PC-3 (cell line): Measurements from ENCODE around the gene S100B. TPM values are rescaled to one million over a fixed set of nuclear protein-coding genes. Genes with fewer than 3 reads are reported as not detected.
A peak's percentile ranks its signal among the peaks of the same experiment; 100 is the strongest.

Experiments
- ATAC-seq: fragments of 200-7000 bp; cut with Tn5 transposase; 2 replicates; pipeline ENCODE4 v1.9.1; 2020; ENCODE audit warnings: mild to moderate bottlenecking, moderate library complexity
- BruUV-seq: library from RNA; stranded (reverse); fragments of 400-500 nt; replicated peaks from 2 replicates; lab custom pipeline; 2021; lab: Mats Ljungman, UMichigan
- CTCF ChIA-PET: fragments of 300-600 bp; sonication (Branson Sonifier 250); formaldehyde crosslinking; loops from one replicate; lab custom pipeline; 2022; ENCODE audit warnings: antibody characterized with exemption; lab: Charles Lee
- POLR2A ChIA-PET: fragments of 300-600 bp; sonication (Branson Sonifier 250); formaldehyde crosslinking; loops from one replicate; lab custom pipeline; 2022; ENCODE audit warnings: antibody characterized with exemption; ENCODE audit not compliant: unreplicated experiment; lab: Charles Lee
- DNase-seq: peaks from one replicate; pipeline ENCODE4 v3.0.0-alpha.2; 2015
- H2AFZ ChIP-seq: fragments of 300-600 bp; sonication (generic); 2 replicates; pipeline ENCODE4 v1.6.0; 2016; ENCODE audit warnings: antibody characterized with exemption, low read length
- H3F3A ChIP-seq: fragments of 300-600 bp; sonication (generic); one replicate; pipeline ENCODE4 v1.6.0; 2017; ENCODE audit warnings: antibody characterized with exemption, low read length, control low read depth, mild to moderate bottlenecking; ENCODE audit not compliant: unreplicated experiment
- H3K27ac ChIP-seq: fragments of 300-600 bp; sonication (generic); 2 replicates; pipeline ENCODE4 v1.5.1; 2016; ENCODE audit warnings: mild to moderate bottlenecking, low read length
- H3K27me3 ChIP-seq: fragments of 300-600 bp; sonication (generic); 2 replicates; pipeline ENCODE4 v1.6.1; 2016; ENCODE audit warnings: low read length, mixed read lengths
- H3K36me3 ChIP-seq: fragments of 300-600 bp; sonication (generic); 2 replicates; pipeline ENCODE4 v1.6.1; 2016; ENCODE audit warnings: low read depth, mixed run types, low read length, mixed read lengths
- H3K4me1 ChIP-seq: fragments of 300-600 bp; sonication (generic); 2 replicates; pipeline ENCODE4 v1.5.1; 2016; ENCODE audit warnings: low read length; ENCODE audit not compliant: insufficient read depth
- H3K4me2 ChIP-seq: fragments of 300-600 bp; sonication (generic); 2 replicates; pipeline ENCODE4 v1.6.0; 2016; ENCODE audit warnings: low read length
- H3K4me3 ChIP-seq: fragments of 300-600 bp; sonication (generic); 2 replicates; pipeline ENCODE4 v1.5.1; 2016; ENCODE audit warnings: mild to moderate bottlenecking, low read length, mixed read lengths
- H3K79me2 ChIP-seq: fragments of 300-600 bp; sonication (generic); 2 replicates; pipeline ENCODE4 v1.6.1; 2017; ENCODE audit warnings: low read length, mixed read lengths
- H3K9ac ChIP-seq: fragments of 300-600 bp; sonication (generic); 2 replicates; pipeline ENCODE4 v1.6.0; 2016; ENCODE audit warnings: mild to moderate bottlenecking, low read length
- H3K9me2 ChIP-seq: fragments of 300-600 bp; sonication (generic); replicated peaks from 2 replicates; pipeline ENCODE4 v1.6.1; 2016; ENCODE audit warnings: mixed run types, low read length, mixed read lengths
- H3K9me3 ChIP-seq: fragments of 300-600 bp; sonication (generic); 2 replicates; pipeline ENCODE4 v1.6.1; 2016; ENCODE audit warnings: low read length, mixed read lengths
- H4K20me1 ChIP-seq: fragments of 300-600 bp; sonication (generic); 2 replicates; pipeline ENCODE4 v1.6.1; 2016; ENCODE audit warnings: low read length, mixed read lengths
- EZH2 ChIP-seq: fragments of 300-600 bp; sonication (generic); IDR thresholded peaks from one replicate; pipeline ENCODE4 v1.6.1; 2017; ENCODE audit warnings: antibody characterized with exemption, mild to moderate bottlenecking, low read length; ENCODE audit not compliant: unreplicated experiment
- EZH2phosphoT487 ChIP-seq: fragments of 300-600 bp; sonication (generic); IDR thresholded peaks from 2 replicates; pipeline ENCODE4 v1.6.1; 2018; ENCODE audit warnings: mild to moderate bottlenecking, antibody characterized with exemption, low read length, borderline replicate concordance
- intact Hi-C: fragments of 100-400 bp; cut with micrococcal nuclease; formaldehyde crosslinking; loops from 2 replicates; pipeline ENCODE4 v1.9.0; 2023
- total RNA-seq: library from RNA; depleted of rRNA; stranded (reverse); fragments of >200 nt; gene quantifications from 2 replicates; pipeline ENCODE4 v1.2.3, GENCODE V29; 2014
- TF ChIP-seq, protein P1 (sequence below): fragments of 300-600 bp; sonication (generic); conservative IDR thresholded peaks from 2 replicates; pipeline ENCODE4 v1.5.1; 2017; ENCODE audit warnings: antibody characterized with exemption, low read depth, mild to moderate bottlenecking, low read length

Gene S100B
- total RNA-seq, 1 experiment from 2014 or later = not detected

DNA sequence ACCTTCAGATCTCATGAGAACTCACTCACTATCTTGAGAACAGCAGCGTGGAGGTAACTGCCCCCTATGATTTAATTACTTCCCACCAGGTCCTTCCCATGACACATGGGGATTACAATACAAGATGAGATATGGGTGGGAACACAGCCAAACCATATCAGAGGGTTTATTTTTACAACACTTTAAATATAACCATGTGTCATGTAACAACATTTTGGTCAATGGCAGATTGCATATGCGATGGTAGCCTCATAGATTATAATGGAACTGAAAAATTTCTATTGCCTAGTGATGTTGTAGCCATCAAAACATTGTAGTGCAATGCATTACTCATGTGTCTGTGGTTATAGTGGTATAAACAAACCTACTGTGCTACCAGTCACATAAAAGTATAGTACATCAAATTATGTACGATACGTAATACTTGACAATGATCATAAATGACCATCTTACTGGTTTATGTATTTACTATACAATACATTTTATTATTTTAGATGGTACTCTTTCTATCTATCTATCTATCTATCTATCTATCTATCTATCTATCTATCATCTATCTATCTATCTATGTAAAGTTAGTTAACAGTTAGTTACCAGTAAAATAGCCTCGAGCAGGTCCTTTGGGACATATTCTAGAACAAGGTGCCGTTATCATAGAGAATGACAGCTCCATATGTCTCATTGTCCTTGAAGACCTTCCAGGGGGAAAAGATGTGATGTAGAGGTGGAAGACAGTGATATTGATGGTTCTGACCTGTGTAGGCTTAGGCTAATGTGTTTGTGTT lies 12.6 kb upstream of the S100B start:
- Histone ChIP-seq H3F3A (no peaks in the 10 kb centered on the region), H3K4me3 (no peak overlapping the region), H3K27ac (no peak overlapping the region), H3K27me3 (no peaks in the 10 kb centered on the region; the same call in 1 of the 2 replicates), H4K20me1 (no peaks in the 10 kb centered on the region), H3K4me2 (no peak overlapping the region), H3K9me2 (no peaks in the 10 kb centered on the region), H2AFZ (no peak overlapping the region), H3K9ac (no peak overlapping the region), H3K4me1 (no peaks in the 10 kb centered on the region), H3K36me3 (no peaks in the 10 kb centered on the region), H3K9me3 (no peaks in the 10 kb centered on the region), H3K79me2 (no peaks in the 10 kb centered on the region)
- no peak for TF ChIP-seq EZH2
- no peak for TF ChIP-seq EZH2phosphoT487
- TF ChIP-seq, protein P1, sequence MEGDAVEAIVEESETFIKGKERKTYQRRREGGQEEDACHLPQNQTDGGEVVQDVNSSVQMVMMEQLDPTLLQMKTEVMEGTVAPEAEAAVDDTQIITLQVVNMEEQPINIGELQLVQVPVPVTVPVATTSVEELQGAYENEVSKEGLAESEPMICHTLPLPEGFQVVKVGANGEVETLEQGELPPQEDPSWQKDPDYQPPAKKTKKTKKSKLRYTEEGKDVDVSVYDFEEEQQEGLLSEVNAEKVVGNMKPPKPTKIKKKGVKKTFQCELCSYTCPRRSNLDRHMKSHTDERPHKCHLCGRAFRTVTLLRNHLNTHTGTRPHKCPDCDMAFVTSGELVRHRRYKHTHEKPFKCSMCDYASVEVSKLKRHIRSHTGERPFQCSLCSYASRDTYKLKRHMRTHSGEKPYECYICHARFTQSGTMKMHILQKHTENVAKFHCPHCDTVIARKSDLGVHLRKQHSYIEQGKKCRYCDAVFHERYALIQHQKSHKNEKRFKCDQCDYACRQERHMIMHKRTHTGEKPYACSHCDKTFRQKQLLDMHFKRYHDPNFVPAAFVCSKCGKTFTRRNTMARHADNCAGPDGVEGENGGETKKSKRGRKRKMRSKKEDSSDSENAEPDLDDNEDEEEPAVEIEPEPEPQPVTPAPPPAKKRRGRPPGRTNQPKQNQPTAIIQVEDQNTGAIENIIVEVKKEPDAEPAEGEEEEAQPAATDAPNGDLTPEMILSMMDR = no peak
- ChIA-PET CTCF (no interaction called here), POLR2A (no interaction called here)
- BruUV-seq = no TSS peak
- intact Hi-C loops = no loop called here
- DNase-seq = peak; percentile 4
- ATAC-seq = no peak

GRCh38 chr21:46616656-46617055 lies 11.8 kb upstream of the S100B start:
- TF ChIP-seq, protein P1 = no peak
- DNase-seq = no peak
- Histone ChIP-seq H3K9me2 (no peaks in the 10 kb centered on the region), H3K27me3 (no peaks in the 10 kb centered on the region; the same call in 1 of the 2 replicates), H3K4me1 (no peaks in the 10 kb centered on the region), H3K27ac (no peak overlapping the region), H2AFZ (no peak overlapping the region), H3K9me3 (no peaks in the 10 kb centered on the region), H3K4me2 (no peak overlapping the region), H3K79me2 (no peaks in the 10 kb centered on the region), H3K36me3 (no peaks in the 10 kb centered on the region), H3F3A (no peaks in the 10 kb centered on the region), H3K9ac (no peak overlapping the region), H4K20me1 (no peaks in the 10 kb centered on the region), H3K4me3 (no peak overlapping the region)
- POLR2A ChIA-PET = no interaction called here
- CTCF ChIA-PET = no interaction called here
- intact Hi-C loops = no loop called here
- BruUV-seq = no TSS peak
- ATAC-seq = no peak

- Histone ChIP-seq H4K20me1 (no peaks in the 10 kb centered on the region), H3K4me2 (no peak overlapping the region), H3K9me2 (no peaks in the 10 kb centered on the region), H3K27me3 (no peaks in the 10 kb centered on the region; the same call in 1 of the 2 replicates), H3K9ac (no peak overlapping the region), H3K36me3 (no peaks in the 10 kb centered on the region), H2AFZ (no peak overlapping the region), H3K4me3 (no peak overlapping the region), H3K27ac (no peak overlapping the region), H3K79me2 (no peaks in the 10 kb centered on the region), H3K9me3 (no peaks in the 10 kb centered on the region), H3F3A (no peaks in the 10 kb centered on the region), H3K4me1 (no peaks in the 10 kb centered on the region)
- no TSS peak for BruUV-seq
- no peak for DNase-seq
- POLR2A ChIA-PET = no interaction called here
- intact Hi-C loops = no loop called here
- ATAC-seq = no peak
- CTCF ChIA-PET = no interaction called here
- TF ChIP-seq EZH2 = no peak
- TF ChIP-seq, protein P1 = no peak
- no peak for TF ChIP-seq EZH2phosphoT487
Observed at GRCh38 chr21:46616050-46616449, 11.2 kb upstream of the S100B start.
